GM12872 (cell line): Measurements from ENCODE around the gene KRTAP2-2.

Experiments
- TF ChIP-seq, protein P1 (sequence below): IDR thresholded peaks from 3 replicates; pipeline ENCODE4 v1.5.1; 2011; ENCODE audit warnings: low read depth, mild to moderate bottlenecking, low read length, moderate library complexity; ENCODE audit not compliant: insufficient read depth

The KRTAP2-2 gene

DNA sequence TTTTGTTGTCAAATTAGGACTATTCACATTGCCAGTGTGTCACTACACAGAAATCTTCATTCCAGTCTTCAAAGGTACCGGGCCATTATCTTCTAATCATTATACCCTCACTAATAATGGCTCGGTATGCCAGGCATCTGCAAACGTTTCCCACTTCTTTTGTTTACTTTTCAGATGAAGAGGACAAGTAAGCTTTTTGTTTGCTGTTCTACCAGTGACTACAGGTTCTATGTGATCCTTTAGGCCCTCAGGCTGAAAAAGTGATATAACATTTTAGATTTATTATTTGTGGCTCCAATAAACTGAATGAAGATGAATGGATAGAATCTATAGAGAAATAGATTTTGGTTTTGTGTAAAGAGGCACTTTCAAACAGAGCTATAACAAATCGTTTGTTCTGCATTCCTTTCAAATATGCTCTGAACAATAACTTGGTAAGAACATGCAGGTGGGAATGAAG is 45.7 kb downstream of the KRTAP2-2 start:
- TF ChIP-seq, protein P1, sequence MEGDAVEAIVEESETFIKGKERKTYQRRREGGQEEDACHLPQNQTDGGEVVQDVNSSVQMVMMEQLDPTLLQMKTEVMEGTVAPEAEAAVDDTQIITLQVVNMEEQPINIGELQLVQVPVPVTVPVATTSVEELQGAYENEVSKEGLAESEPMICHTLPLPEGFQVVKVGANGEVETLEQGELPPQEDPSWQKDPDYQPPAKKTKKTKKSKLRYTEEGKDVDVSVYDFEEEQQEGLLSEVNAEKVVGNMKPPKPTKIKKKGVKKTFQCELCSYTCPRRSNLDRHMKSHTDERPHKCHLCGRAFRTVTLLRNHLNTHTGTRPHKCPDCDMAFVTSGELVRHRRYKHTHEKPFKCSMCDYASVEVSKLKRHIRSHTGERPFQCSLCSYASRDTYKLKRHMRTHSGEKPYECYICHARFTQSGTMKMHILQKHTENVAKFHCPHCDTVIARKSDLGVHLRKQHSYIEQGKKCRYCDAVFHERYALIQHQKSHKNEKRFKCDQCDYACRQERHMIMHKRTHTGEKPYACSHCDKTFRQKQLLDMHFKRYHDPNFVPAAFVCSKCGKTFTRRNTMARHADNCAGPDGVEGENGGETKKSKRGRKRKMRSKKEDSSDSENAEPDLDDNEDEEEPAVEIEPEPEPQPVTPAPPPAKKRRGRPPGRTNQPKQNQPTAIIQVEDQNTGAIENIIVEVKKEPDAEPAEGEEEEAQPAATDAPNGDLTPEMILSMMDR = no peak

DNA sequence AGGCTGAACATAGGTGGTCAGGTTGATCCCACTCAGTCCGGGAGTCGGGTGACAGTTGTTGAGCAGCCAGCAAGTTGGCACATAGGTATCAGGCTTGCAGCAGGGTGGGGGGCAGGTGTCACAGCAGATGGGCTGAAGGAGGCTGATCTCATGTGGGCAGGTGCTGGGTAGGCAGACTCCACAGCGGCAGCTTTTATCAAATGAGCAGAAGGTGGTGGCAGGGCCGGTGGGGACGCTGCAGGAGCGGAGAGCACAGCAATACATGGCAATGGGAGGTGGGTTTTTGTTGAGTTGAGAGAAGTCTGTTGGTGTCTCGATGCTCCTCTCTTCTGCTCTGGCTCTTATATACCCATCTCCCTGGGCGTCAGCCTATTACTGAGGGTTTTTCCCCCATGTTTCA is 46.2 kb downstream of the KRTAP2-2 start, which contains the start of gene KRTAP3-1:
KRTAP3-1 (minus strand) TSS at position 318 of the 400 bp plus-strand sequence; CDS start at position 264, 54 bp downstream.
- TF ChIP-seq, protein P1 = no peak
